Right cardiac atrium (tissue), 5 donors: ENCODE data around the gene ANKRD1. TPM values are rescaled to one million over a fixed set of nuclear protein-coding genes. Genes with fewer than 3 reads are reported as not detected.
"Not testable (repeated sequence)": the region's sequence is repeated elsewhere in the genome, so short reads cannot be mapped to it uniquely, and the experiment has no call there.

ENCODE experiments used
- ATAC-seq, 2 donors: fragments of 200-7000 bp; cut with Tn5 transposase; one replicate each; pipeline versions ENCODE4 v1.8.0 to v1.9.1; 2020; ENCODE audit warnings: moderate library complexity in 2 of 2, mild to moderate bottlenecking in 1 of 2
- DNase-seq, 3 donors: peaks; one replicate each; pipeline ENCODE4 v3.0.0-alpha.2; 2020
- H3K27ac ChIP-seq: one replicate; pipeline ENCODE4 v1.5.1; 2013; ENCODE audit warnings: mild to moderate bottlenecking, low read length, control low read depth, moderate library complexity
- H3K27me3 ChIP-seq: one replicate; pipeline ENCODE4 v1.6.1; 2013; ENCODE audit not compliant: control insufficient read depth, insufficient read depth
- H3K4me1 ChIP-seq: one replicate; pipeline ENCODE4 v1.6.1; 2013; ENCODE audit warnings: low read length; ENCODE audit not compliant: control insufficient read depth, insufficient read depth
- H3K4me3 ChIP-seq: one replicate; pipeline ENCODE4 v1.5.1; 2013; ENCODE audit warnings: low read length, control low read depth
- H3K9me3 ChIP-seq: one replicate; pipeline ENCODE4 v1.6.1; 2013; ENCODE audit warnings: low read length; ENCODE audit not compliant: control insufficient read depth
- WGBS: extraction: QIAGEN DNeasy Blood & Tissue Kit; methylation state at CpG from one replicate; pipeline ENCODE4 v1.1.7; 2013; 5-methylcytosine and 5-hydroxymethylcytosine counted together
- intact Hi-C, 4 donors: fragments of 100-400 bp; cut with DNase I; formaldehyde crosslinking; loops; one replicate each; pipeline versions ENCODE4 v1.11.0 to v1.14.0; 2022 to 2023
- polyA plus RNA-seq: library from polyadenylated mRNA; stranded (reverse); fragments of 200-250 nt; gene quantifications from one replicate; pipeline ENCODE4 v1.2.3, GENCODE V29; 2013
- total RNA-seq, 4 donors: library from RNA; stranded (reverse); fragmentation: NEBNext Ultra II Directional; extraction: Animal tissue kit (Norgen Biotek cat#: 25700); gene quantifications; one replicate each; pipeline ENCODE4 v1.2.1, GENCODE V29; 2021
- donor health status: healthy with polysubstance abuse.
- donor health status: DM: no; HTN: yes; CAD: no.
- donor health status: DM: no; HTN: no; CAD: no.
- donor health status: DM: no; HTN: yes; CAD: no; lungs with severe emphysema.
- donor health status: DM: yes; HTN: yes; CAD: no.

Gene ANKRD1
- total and polyA plus RNA-seq, 5 donors, result 1,154 to 4,109 (median 2,468) TPM

- Histone ChIP-seq H3K27ac (peak overlapping the region; percentile 39), H3K4me1 (peaks cover 8% of the 10 kb centered on the region), H3K4me3 (no peak overlapping the region), H3K27me3 (no peaks in the 10 kb centered on the region), H3K9me3 (no peaks in the 10 kb centered on the region)
- DNase-seq (no peak), ATAC-seq (peak; percentile 62 to 83)
- intact Hi-C loops, result no loop called here
These were observed 39.5 kb upstream of the ANKRD1 start for GRCh38 chr10:90960355-90960814.

- ATAC-seq, result no peak
- no peak for DNase-seq
- intact Hi-C loops, result no loop called here
- WGBS, result 66% methylated on average over 1 of the region's 1 CpG
- H3K4me3 ChIP-seq, result no peak overlapping the region
- no peaks in the 10 kb centered on the region for H3K27me3 ChIP-seq
- H3K9me3 ChIP-seq, result no peaks in the 10 kb centered on the region
- peaks cover 7% of the 10 kb centered on the region for H3K4me1 ChIP-seq
- peak overlapping the region; percentile 39 for H3K27ac ChIP-seq
These were observed 38.9 kb upstream of the ANKRD1 start for GRCh38 chr10:90959826-90960225.

- no peaks in the 10 kb centered on the region for H3K27me3 ChIP-seq
- intact Hi-C loops, result no loop called here
- H3K27ac ChIP-seq, result no peak overlapping the region
- DNase-seq (no peak), ATAC-seq (no peak)
- no peak overlapping the region for H3K4me3 ChIP-seq
- H3K4me1 ChIP-seq, result peaks cover 2% of the 10 kb centered on the region
- no peaks in the 10 kb centered on the region for H3K9me3 ChIP-seq
- WGBS, result 91% methylated on average over 6 of the region's 6 CpGs
These were observed 37.9 kb upstream of the ANKRD1 start for GRCh38 chr10:90958781-90959180.

GRCh38 chr10:90947030-90947960 is 26.4 kb upstream of the ANKRD1 start:
- intact Hi-C loops, result no loop called here
- Histone ChIP-seq H3K27me3 (no peaks in the 10 kb centered on the region), H3K4me1 (no peaks in the 10 kb centered on the region), H3K4me3 (no peak overlapping the region), H3K27ac (no peak overlapping the region), H3K9me3 (no peaks in the 10 kb centered on the region)
- DNase-seq, result no peak
- no peak for ATAC-seq
- WGBS, result 78% methylated on average over 5 of the region's 5 CpGs

- no peak overlapping the region for H3K27ac ChIP-seq
- no peaks in the 10 kb centered on the region for H3K27me3 ChIP-seq
- no peaks in the 10 kb centered on the region for H3K9me3 ChIP-seq
- DNase-seq (no peak), ATAC-seq (no peak)
- 80% methylated on average over 4 of the region's 4 CpGs for WGBS
- intact Hi-C loops, result no loop called here
- no peak overlapping the region for H3K4me3 ChIP-seq
- H3K4me1 ChIP-seq, result no peaks in the 10 kb centered on the region
These were observed 24.7 kb upstream of the ANKRD1 start for GRCh38 chr10:90945491-90946070.

GRCh38 chr10:90944749-90945148 is 23.9 kb upstream of the ANKRD1 start:
- no peaks in the 10 kb centered on the region for H3K27me3 ChIP-seq
- no peak overlapping the region for H3K27ac ChIP-seq
- no peaks in the 10 kb centered on the region for H3K4me1 ChIP-seq
- intact Hi-C loops, result no loop called here
- ATAC-seq (no peak), DNase-seq (no peak)
- WGBS, result 40% methylated on average over 1 of the region's 1 CpG
- H3K9me3 ChIP-seq, result no peaks in the 10 kb centered on the region
- H3K4me3 ChIP-seq, result no peak overlapping the region

- H3K9me3 ChIP-seq, H3K4me3 ChIP-seq, H3K4me1 ChIP-seq, H3K27ac ChIP-seq, intact Hi-C loops, H3K27me3 ChIP-seq, ATAC-seq, DNase-seq: not testable (repeated sequence)
- WGBS, result 82% methylated on average over 3 of the region's 3 CpGs
These were observed 22.1 kb upstream of the ANKRD1 start for GRCh38 chr10:90942980-90943379.

- no peak for ATAC-seq
- Histone ChIP-seq H3K27me3 (no peaks in the 10 kb centered on the region), H3K4me1 (no peaks in the 10 kb centered on the region), H3K27ac (no peak overlapping the region), H3K9me3 (no peaks in the 10 kb centered on the region), H3K4me3 (no peak overlapping the region)
- no peak for DNase-seq
- WGBS, result 93% methylated on average over 6 of the region's 6 CpGs
- intact Hi-C loops, result no loop called here
These were observed 18.8 kb upstream of the ANKRD1 start for GRCh38 chr10:90939648-90940047.

- no peak overlapping the region for H3K27ac ChIP-seq
- DNase-seq (no peak), ATAC-seq (no peak)
- WGBS, result 21% methylated on average over 1 of the region's 1 CpG
- H3K27me3 ChIP-seq, result no peaks in the 10 kb centered on the region
- intact Hi-C loops, result no loop called here
- H3K4me1 ChIP-seq, result no peaks in the 10 kb centered on the region
- no peaks in the 10 kb centered on the region for H3K9me3 ChIP-seq
- H3K4me3 ChIP-seq, result no peak overlapping the region
These were observed 18.2 kb upstream of the ANKRD1 start for GRCh38 chr10:90939116-90939515.

- ATAC-seq, result no peak
- no peak overlapping the region for H3K4me3 ChIP-seq
- 74% methylated on average over 8 of the region's 8 CpGs for WGBS
These were observed 16.9 kb upstream of the ANKRD1 start for GRCh38 chr10:90937645-90938258.

GRCh38 chr10:90936276-90936659 is 15.4 kb upstream of the ANKRD1 start:
- intact Hi-C loops, result no loop called here
- WGBS, result 58% methylated on average over 2 of the region's 2 CpGs
- H3K27me3 ChIP-seq, result no peaks in the 10 kb centered on the region
- peaks cover 3% of the 10 kb centered on the region for H3K4me1 ChIP-seq
- ATAC-seq (no peak), DNase-seq (no peak)
- H3K4me3 ChIP-seq, result no peak overlapping the region
- H3K9me3 ChIP-seq, result no peaks in the 10 kb centered on the region
- H3K27ac ChIP-seq, result no peak overlapping the region

More at GRCh38 chr10:90937645-90938258, 16.9 kb upstream of the ANKRD1 start:
- no peaks in the 10 kb centered on the region for H3K4me1 ChIP-seq
- DNase-seq, result no peak
- no peaks in the 10 kb centered on the region for H3K9me3 ChIP-seq
- intact Hi-C loops, result no loop called here
- no peaks in the 10 kb centered on the region for H3K27me3 ChIP-seq
- H3K27ac ChIP-seq, result no peak overlapping the region
